CD4-positive, alpha-beta T cell treated with Interleukin-1 beta for 1 hour (primary cell): ENCODE results near the gene USP24.
"Not testable (repeated sequence)": the region's sequence is repeated elsewhere in the genome, so short reads cannot be mapped to it uniquely, and the experiment has no call there.

Source experiments
- DNase-seq, 2 donors: peaks; one replicate each; pipeline ENCODE4 v3.0.0-alpha.2; 2020 to 2022

Gene USP24

GRCh38 chr1:55195521-55196233 is 19.5 kb downstream of the USP24 start:
- DNase-seq: no peak

GRCh38 chr1:55194851-55195250 is 20.3 kb downstream of the USP24 start:
- DNase-seq: no peak

- no peak for DNase-seq
These were observed 23.1 kb downstream of the USP24 start for GRCh38 chr1:55192093-55192492.

- not testable (repeated sequence) for DNase-seq
These were observed 23.8 kb downstream of the USP24 start for GRCh38 chr1:55191219-55191952.

- DNase-seq: no peak
These were observed 25.1 kb downstream of the USP24 start for GRCh38 chr1:55190109-55190508.

- no peak for DNase-seq
These were observed 26.3 kb downstream of the USP24 start for GRCh38 chr1:55188909-55189308.

- DNase-seq: no peak
These were observed 29.3 kb downstream of the USP24 start for GRCh38 chr1:55185832-55186231.

GRCh38 chr1:55184859-55185258 is 30.3 kb downstream of the USP24 start:
- no peak for DNase-seq

- no peak for DNase-seq
These were observed 33.5 kb downstream of the USP24 start for GRCh38 chr1:55181666-55182065.

GRCh38 chr1:55180075-55180670 is 35.0 kb downstream of the USP24 start:
- DNase-seq: no peak

- no peak for DNase-seq
These were observed 35.9 kb downstream of the USP24 start for GRCh38 chr1:55179177-55179835.

- DNase-seq: no peak
These were observed 42.5 kb downstream of the USP24 start for GRCh38 chr1:55172687-55173086.

GRCh38 chr1:55172272-55172671 is 42.9 kb downstream of the USP24 start:
- no peak for DNase-seq

- no peak for DNase-seq
These were observed 43.5 kb downstream of the USP24 start for GRCh38 chr1:55171694-55172093.

GRCh38 chr1:55170426-55170825 is 44.7 kb downstream of the USP24 start:
- no peak for DNase-seq

GRCh38 chr1:55169126-55169525 is 46.0 kb downstream of the USP24 start:
- no peak for DNase-seq

- no peak for DNase-seq
These were observed 46.8 kb downstream of the USP24 start for GRCh38 chr1:55168353-55168752.

GRCh38 chr1:55167224-55167871 is 47.8 kb downstream of the USP24 start:
- DNase-seq: no peak

- DNase-seq: no peak
These were observed 50.3 kb downstream of the USP24 start for GRCh38 chr1:55164906-55165305.

- DNase-seq: no peak
These were observed 55.6 kb downstream of the USP24 start for GRCh38 chr1:55159571-55159970.

GRCh38 chr1:55156608-55157007 is 58.6 kb downstream of the USP24 start:
- no peak for DNase-seq

- DNase-seq: no peak
These were observed 59.1 kb downstream of the USP24 start for GRCh38 chr1:55156093-55156492.

GRCh38 chr1:55155522-55155921 is 59.6 kb downstream of the USP24 start:
- DNase-seq: no peak
